DND-41 (cell line): Measurements from ENCODE around the gene TMEM61.
A peak's percentile ranks its signal among the peaks of the same experiment; 100 is the strongest.

Source experiments
- ATAC-seq: fragments of 200-7000 bp; cut with Tn5 transposase; 3 replicates; pipeline ENCODE4 v1.9.1; 2021; ENCODE audit warnings: low read depth; ENCODE audit not compliant: insufficient read depth
- DNase-seq: peaks from one replicate; pipeline ENCODE4 v3.0.0-alpha.2; 2020
- H2AFZ ChIP-seq: 2 replicates; pipeline ENCODE4 v1.6.0; 2012; ENCODE audit warnings: low read depth, low read length
- H3K27ac ChIP-seq: 2 replicates; pipeline ENCODE4 v1.5.1; 2012; ENCODE audit warnings: low read length, inconsistent platforms
- H3K27me3 ChIP-seq: fragments of 200-600 bp; sonication (generic); 2 replicates; pipeline ENCODE4 v1.6.0; 2012; ENCODE audit warnings: low read length, mild to moderate bottlenecking, inconsistent platforms; ENCODE audit not compliant: insufficient read depth, poor library complexity
- H3K36me3 ChIP-seq: 2 replicates; pipeline ENCODE4 v1.5.1; 2012; ENCODE audit warnings: low read length, inconsistent platforms; ENCODE audit not compliant: insufficient read depth
- H3K4me1 ChIP-seq: 2 replicates; pipeline ENCODE4 v1.5.1; 2012; ENCODE audit warnings: mild to moderate bottlenecking, low read length; ENCODE audit not compliant: insufficient read depth
- H3K4me2 ChIP-seq: 2 replicates; pipeline ENCODE4 v1.6.0; 2012; ENCODE audit warnings: mild to moderate bottlenecking, moderate library complexity, low read length, inconsistent platforms; ENCODE audit not compliant: insufficient read depth
- H3K4me3 ChIP-seq, 2 experiments: fragments of 200-600 bp in 1 of 2; shearing (Covaris generic) in 1 of 2; 2 replicates each; pipeline ENCODE4 v1.5.1; 2012 to 2016; ENCODE audit warnings: inconsistent platforms in 2 of 2, low read length in 2 of 2, mild to moderate bottlenecking in 2 of 2, low read depth in 1 of 2, moderate library complexity in 1 of 2
- H3K79me2 ChIP-seq: 2 replicates; pipeline ENCODE4 v1.6.0; 2012; ENCODE audit warnings: low read length, inconsistent platforms; ENCODE audit not compliant: insufficient read depth
- H3K9ac ChIP-seq: 2 replicates; pipeline ENCODE4 v1.6.0; 2012; ENCODE audit warnings: low read depth, mild to moderate bottlenecking, inconsistent platforms, low read length, moderate library complexity
- H3K9me3 ChIP-seq: 2 replicates; pipeline ENCODE4 v1.5.1; 2012; ENCODE audit warnings: low read length, moderate library complexity, mild to moderate bottlenecking, inconsistent platforms; ENCODE audit not compliant: insufficient read depth, severe bottlenecking
- H4K20me1 ChIP-seq: 2 replicates; pipeline ENCODE4 v1.6.0; 2012; ENCODE audit warnings: low read length; ENCODE audit not compliant: insufficient read depth
- EZH2 ChIP-seq: IDR thresholded peaks from 3 replicates; pipeline ENCODE4 v1.6.1; 2012; ENCODE audit warnings: borderline replicate concordance, low read depth, mild to moderate bottlenecking, moderate library complexity, low read length, inconsistent platforms; ENCODE audit not compliant: severe bottlenecking
- TF ChIP-seq, protein P1 (sequence below): IDR thresholded peaks from 2 replicates; pipeline ENCODE4 v1.5.1; 2012; ENCODE audit warnings: borderline replicate concordance, low read length, moderate library complexity, mild to moderate bottlenecking; ENCODE audit not compliant: poor library complexity, severe bottlenecking; ENCODE audit errors: extremely low read depth

The TMEM61 gene

DNA sequence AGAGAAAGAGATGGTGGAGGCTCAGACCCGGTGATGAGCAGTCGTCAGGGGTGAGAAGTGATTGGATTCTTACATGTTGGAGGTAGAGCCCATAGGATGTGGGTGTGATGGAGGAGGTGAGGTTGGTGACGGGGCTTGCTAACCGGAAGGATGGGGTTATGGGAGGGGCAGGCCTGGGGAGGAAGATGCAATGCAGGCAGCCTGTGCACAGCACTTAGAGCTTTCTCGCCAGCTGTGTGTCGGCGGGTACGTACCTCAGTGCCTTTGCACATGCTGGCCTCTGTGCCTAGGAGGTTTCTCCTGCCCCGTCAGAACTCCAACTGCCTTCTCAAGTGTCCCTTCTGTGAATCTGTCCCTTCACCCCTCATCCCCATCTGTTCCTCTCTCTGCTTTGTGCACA, 15.4 kb downstream of the TMEM61 start:
- ATAC-seq = no peak
- no peak for TF ChIP-seq EZH2
- TF ChIP-seq, protein P1, sequence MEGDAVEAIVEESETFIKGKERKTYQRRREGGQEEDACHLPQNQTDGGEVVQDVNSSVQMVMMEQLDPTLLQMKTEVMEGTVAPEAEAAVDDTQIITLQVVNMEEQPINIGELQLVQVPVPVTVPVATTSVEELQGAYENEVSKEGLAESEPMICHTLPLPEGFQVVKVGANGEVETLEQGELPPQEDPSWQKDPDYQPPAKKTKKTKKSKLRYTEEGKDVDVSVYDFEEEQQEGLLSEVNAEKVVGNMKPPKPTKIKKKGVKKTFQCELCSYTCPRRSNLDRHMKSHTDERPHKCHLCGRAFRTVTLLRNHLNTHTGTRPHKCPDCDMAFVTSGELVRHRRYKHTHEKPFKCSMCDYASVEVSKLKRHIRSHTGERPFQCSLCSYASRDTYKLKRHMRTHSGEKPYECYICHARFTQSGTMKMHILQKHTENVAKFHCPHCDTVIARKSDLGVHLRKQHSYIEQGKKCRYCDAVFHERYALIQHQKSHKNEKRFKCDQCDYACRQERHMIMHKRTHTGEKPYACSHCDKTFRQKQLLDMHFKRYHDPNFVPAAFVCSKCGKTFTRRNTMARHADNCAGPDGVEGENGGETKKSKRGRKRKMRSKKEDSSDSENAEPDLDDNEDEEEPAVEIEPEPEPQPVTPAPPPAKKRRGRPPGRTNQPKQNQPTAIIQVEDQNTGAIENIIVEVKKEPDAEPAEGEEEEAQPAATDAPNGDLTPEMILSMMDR = no peak
- Histone ChIP-seq H3K79me2 (no peaks in the 10 kb centered on the region), H3K9ac (no peak overlapping the region), H2AFZ (no peak overlapping the region), H3K36me3 (no peaks in the 10 kb centered on the region), H3K4me3 (no peak overlapping the region), H3K27me3 (peaks cover under 1% of the 10 kb centered on the region), H3K27ac (no peak overlapping the region), H3K4me1 (no peaks in the 10 kb centered on the region), H3K4me2 (no peak overlapping the region), H3K9me3 (no peaks in the 10 kb centered on the region), H4K20me1 (no peaks in the 10 kb centered on the region)
- DNase-seq = no peak

DNA sequence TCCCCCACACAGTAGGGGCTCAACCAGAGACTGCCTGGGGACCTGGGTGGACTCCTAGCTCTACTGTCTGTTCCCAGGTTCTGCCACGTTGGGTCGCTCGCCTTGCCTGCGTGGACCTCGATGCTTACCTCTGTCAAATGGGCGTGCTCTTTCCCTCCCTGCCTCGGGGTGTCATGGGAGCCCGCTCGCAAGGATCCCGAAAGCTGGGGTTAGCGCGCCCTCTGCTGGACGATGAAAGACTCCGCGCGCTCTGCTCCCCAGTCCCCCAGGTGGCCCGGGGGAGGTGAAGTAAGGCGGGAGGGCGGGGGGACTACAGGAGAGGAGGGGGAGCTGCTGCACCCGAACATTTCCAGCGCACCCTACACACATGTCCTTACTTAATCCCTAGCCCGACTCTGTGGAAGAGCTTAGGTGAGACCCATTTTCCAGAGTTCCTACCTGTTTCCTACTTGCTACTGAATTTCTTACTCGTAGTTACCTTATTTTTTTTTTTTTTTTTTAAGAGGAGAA, 16.0 kb downstream of the TMEM61 start:
- Histone ChIP-seq H3K36me3 (no peaks in the 10 kb centered on the region), H3K4me3 (no peak overlapping the region), H4K20me1 (no peaks in the 10 kb centered on the region), H3K79me2 (no peaks in the 10 kb centered on the region), H3K9ac (no peak overlapping the region), H3K4me1 (no peaks in the 10 kb centered on the region), H3K27ac (no peak overlapping the region), H2AFZ (no peak overlapping the region), H3K4me2 (no peak overlapping the region), H3K27me3 (no peaks in the 10 kb centered on the region), H3K9me3 (no peaks in the 10 kb centered on the region)
- DNase-seq = peak; percentile 50
- peak; percentile 77 for ATAC-seq
- no peak for TF ChIP-seq EZH2
- TF ChIP-seq, protein P1 = peak; percentile 63

DNA sequence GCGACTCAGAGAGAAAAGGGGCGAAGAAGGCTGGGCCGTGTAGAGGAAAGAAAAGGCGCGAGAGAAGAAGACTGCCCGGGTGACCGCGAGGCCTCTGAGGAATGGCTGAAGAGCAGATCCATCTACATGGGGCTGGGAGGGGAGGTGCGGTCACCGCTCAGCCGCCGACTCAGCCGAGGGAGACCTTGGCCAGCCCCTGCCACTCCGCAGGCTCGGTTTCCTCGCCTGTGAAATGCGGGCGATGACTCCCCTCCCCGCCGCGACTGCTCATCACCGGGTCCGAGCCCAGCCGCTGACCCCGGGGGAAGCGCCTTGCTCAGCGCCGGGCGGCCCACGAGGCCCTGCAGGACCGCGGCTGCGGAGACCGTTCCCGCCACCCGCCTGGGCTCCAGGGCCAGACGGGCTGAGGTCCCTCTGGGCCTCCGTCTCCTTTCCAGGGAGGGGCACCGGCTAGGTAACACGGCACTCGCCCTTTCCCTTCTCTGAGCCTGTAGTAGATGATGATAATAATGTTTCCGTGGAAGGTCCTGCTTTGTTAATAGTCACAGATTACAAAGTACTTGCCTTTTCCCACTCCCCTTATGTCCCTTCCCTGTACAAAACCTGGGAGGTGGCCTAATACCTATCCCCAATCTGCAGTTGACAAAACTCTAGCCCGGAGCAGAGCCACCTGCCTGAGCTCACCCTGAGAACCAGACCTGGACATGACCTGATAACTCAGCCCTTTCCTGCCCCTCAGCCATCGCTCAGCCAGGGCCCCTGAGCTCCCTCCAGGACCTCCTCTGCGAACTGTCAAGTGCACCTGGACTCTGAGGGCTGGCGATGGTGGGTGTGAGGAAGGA, 16.7 kb downstream of the TMEM61 start:
- Histone ChIP-seq H3K4me3 (no peak overlapping the region), H3K79me2 (no peaks in the 10 kb centered on the region), H3K27ac (no peak overlapping the region), H3K9me3 (no peaks in the 10 kb centered on the region), H4K20me1 (no peaks in the 10 kb centered on the region), H3K9ac (no peak overlapping the region), H3K4me2 (no peak overlapping the region), H2AFZ (no peak overlapping the region), H3K4me1 (no peaks in the 10 kb centered on the region), H3K36me3 (no peaks in the 10 kb centered on the region), H3K27me3 (no peaks in the 10 kb centered on the region)
- TF ChIP-seq EZH2 = no peak
- TF ChIP-seq, protein P1 = no peak
- ATAC-seq = no peak
- DNase-seq = no peak
